GM19035 (cell line): Measurements from ENCODE around the gene SEMA4A.
A peak's percentile ranks its signal among the peaks of the same experiment; 100 is the strongest.
"Not testable (repeated sequence)": the region's sequence is repeated elsewhere in the genome, so short reads cannot be mapped to it uniquely, and the experiment has no call there.

Experiments
- ATAC-seq: cut with Tn5 transposase; IDR thresholded peaks from one replicate; pipeline ENCODE4 v1.9.1; 2021; ENCODE audit not compliant: unreplicated experiment

The SEMA4A gene

GRCh38 chr1:156118177-156118868, 35.1 kb upstream of the SEMA4A start:
- no peak for ATAC-seq

- no peak for ATAC-seq
Measured at GRCh38 chr1:156119503-156120209, 33.7 kb upstream of the SEMA4A start.

DNA sequence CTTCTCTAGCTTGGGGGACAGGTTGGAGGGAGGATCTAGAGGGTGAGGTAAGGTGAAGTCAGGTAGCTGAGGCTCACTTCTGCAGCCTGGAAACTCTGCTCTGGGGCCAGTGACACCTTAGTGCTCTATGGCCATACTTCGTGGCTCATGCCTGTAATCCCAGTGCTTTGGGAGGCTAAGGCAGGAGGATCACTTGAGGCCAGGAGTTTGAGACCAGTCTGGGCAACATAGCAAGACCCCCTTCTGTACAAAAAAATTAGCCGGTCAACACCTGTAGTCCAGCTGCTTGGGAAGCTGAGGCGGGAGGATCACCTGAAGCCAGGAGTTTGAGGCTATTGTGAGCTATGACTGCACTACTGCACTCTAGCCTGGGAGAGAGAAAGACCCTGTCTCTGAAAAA, 33.1 kb upstream of the SEMA4A start:
- ATAC-seq: no peak

GRCh38 chr1:156121005-156121404, 32.4 kb upstream of the SEMA4A start:
- not testable (repeated sequence) for ATAC-seq

- no peak for ATAC-seq
Measured at GRCh38 chr1:156121457-156121856, 31.9 kb upstream of the SEMA4A start.

GRCh38 chr1:156122086-156122485, 31.3 kb upstream of the SEMA4A start:
- no peak for ATAC-seq

DNA sequence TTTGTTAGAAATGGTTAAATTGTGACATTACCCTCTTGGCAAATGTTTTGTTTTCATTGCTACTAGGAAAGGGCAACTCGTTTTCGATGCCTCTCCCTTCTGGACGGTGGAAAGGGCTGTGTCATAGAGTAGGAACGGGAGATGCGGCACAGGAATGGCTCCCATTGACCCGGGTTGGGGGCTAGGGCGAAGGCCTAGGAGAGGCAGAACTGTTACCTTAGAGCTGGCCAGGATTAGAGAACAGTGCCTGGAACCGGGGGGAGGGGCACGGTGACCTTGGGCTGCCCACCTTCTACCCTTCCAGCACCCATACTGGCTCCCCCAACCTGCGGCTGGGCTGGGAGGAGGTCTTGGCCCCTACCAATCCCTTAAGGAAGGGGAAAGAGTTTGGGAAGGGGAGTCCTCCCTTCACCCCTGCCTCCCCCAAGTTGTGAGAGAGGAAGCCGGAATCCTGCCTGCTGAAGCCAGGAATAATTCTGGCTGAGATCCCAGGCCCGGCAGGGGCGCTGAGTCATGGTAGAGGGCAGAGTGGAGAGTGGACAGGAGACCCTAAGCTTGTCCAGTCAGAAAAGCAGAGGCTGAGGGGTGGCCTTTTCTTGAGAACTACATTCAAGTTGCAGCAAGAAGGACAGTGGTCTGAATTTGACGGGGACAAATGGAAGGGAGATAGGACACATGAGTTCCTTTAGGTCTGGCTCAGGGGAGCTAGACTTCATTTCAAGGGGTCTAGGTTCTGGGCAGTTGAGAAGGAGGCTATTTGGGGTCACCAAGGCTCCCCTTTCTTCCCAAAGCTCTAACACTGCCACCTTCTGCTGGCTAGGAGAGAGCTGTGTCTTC, 30.6 kb upstream of the SEMA4A start:
- no peak for ATAC-seq

DNA sequence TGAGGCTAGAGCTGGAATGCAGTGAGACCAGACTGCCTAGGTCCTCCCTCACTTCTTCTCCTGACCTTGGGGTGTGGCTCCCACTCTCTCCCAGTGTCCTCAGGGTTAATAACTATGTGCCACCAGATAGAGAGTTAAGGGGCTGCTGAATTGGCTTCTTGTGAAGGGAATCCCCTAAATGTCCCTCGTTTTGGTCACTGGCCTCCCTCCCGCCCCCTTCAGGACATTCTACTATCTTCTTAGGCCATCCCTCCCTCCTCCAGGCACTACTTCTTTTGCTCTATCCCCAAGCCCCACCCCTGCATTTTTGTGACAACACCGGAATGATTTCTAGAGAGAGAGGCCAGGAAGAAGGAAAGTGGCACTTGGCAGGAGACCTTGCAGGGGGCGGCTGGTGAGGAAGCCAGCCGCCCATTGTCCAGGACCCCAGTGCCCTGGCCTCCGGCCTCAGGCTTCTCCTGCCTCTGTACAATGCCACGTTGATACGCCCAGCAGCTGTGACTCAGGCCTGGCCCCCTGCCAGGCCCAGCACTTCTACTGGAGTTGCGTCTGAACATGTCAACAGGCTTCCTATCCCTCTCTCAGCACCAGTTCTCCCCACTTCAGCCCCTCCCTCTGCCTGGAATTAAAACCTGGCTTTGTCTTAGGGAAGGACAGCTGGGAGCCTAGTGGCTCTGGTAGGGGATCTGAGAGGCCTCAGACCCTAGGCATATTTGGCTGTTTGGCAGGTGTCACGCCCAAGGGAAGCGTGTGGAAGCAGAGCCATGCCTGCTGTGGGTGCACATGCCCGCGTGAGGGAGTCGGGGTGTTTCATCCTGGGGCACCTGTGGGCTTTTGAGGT, 29.8 kb upstream of the SEMA4A start:
- no peak for ATAC-seq

DNA sequence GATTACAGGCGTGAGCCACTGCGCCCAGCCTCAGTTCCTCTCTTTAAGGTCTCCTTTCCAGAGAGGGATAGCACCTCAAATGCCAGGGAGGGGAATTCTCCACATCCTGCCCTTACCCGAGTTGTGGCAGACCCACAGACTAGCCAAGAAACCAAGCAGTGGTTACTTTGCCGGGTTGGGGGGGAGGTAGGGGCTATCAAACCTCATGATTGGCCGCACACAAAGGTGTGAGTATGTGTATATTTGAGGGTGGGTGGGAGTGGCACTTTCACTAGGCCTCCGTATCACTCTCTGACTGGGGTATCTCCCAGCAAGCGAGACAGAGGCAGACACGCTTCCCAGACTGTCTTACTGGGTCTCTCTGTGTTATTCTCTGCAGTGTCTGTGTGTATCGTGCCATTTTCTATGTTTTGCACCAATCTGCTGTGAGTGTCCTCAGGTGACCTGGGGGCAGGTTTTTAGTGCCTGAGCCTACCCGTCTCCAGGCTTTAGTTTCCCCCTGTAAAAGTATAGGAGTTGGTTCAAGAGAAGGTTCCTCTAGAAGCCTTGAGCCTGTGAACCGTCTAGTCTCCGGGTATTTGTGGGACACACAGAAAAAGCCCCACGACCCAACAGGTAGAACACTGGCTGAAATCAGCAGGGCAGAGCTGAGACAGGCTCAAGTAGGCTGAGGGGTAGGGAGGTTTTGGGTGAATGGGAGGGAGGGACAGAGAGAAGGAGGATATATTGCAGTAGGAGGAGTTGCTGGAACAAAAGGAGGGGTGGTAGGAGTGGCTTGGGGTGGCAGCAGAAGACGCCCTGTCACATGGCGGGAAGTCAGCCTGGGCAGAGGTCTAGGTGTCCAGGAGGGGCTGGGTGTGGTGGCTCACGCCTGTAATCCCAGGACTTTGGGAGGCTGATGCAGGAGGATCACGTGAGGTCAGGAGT, 28.6 kb upstream of the SEMA4A start:
- ATAC-seq: no peak

DNA sequence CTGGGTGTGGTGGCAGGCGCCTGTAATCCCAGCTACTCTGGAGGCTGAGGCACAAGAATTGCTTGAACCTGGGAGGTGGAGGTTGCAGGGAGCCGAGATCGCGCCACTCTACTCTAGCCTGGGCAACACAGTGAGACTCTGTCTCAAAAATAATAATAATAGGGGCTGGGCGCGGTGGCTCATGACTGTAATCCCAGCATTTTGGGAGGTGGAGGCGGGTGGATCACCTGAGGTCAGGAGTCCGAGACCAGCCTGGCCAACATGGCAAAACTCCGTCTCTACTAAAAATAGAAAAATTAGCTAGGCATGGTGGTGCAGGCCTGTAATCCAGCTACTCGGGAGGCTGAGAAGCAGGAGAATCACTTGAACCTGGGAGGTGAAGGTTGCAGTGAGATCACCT, 27.8 kb upstream of the SEMA4A start:
- not testable (repeated sequence) for ATAC-seq

- no peak for ATAC-seq
Measured at GRCh38 chr1:156126043-156126629, 27.2 kb upstream of the SEMA4A start.

DNA sequence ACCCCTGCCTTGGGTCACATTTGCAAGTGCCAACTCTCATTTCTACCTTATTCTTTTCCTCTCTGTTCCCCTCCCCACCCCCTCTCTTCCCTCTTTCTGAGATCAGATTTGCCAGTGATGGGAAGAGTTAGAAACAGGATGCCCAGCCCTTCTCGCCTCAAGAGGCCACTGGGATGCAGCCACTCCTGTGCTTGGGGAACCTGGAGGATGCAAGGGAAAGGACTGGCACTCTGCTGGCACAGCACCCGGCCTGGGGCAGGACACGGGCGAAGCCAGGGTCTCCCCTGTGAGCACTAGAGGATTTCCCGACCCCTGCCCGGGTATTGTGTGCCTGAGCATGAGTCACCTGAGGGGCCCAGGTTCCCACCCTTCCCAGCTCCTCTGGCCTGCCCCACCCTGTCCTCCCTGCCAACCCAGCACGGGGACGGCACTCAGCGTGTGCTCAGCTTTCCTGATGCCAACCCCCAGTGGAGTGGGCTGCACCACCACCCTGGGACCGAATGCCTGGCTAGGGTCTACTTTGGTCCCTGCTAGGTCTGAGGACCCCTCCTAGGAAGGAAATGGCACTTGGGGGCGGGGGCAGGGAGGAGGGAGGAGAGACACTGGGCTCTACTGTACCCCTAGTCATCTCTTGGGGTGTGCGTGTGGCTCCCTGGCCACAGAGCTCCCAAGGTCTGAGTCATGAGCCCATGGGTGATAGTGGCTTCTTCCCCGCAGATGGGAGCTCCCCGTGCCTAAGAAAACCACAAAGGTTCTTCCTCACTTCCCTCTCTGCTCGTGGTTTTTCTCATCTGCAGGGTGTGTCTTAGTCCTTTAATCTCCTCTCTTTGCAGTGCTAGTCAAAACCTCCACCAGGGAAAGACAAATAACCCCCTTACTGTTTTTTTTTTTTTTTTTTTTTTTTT, 26.5 kb upstream of the SEMA4A start:
- peak; percentile 58 for ATAC-seq

- ATAC-seq: no peak
Measured at GRCh38 chr1:156128308-156128653, 25.1 kb upstream of the SEMA4A start.

DNA sequence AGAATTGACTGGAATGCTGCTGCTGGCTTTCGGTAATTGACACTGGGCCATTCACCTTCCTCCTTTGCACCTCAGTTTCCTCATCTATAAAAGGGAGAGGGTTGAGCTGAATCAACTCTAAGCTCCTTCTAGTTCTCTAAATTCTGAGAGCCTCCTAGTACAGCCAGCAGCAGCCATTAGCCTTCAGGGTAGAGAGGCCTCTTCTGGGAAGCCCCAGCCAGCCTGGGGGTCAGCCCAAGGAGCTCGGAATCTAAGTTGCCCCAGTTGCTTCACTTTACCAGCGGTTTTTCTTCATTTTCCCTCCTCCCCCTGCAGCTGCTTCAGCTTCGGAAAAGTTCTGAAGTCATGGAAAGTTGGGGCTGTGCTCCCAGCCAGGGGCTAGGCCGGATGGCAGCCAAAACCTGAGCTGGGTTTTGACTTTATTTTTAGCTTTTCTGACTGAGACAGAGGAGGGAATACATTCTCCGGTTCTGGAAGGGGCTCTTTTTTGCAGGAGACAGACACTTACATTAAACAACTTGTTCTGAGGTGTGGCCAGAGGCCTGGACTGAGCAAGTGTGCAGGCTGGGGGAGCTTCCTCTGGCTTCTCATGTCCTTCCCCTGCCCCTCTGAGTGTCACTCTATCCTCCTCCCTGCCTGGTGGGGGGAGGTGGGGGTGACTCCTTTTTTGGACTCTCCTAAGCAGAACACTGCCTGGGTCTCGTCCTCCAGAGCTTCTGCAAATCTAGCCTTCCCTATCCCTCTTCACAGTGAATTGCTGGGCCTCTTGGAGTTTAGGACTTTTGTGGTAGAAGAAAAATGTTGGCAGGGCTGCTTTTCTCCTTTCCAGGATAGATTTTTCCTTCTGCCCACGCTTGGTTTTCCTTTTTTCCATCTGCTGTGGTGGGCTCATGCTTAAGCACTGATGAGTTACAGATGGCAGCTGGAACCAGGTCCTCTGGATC, 24.5 kb upstream of the SEMA4A start:
- ATAC-seq: no peak

GRCh38 chr1:156129687-156130577, 23.5 kb upstream of the SEMA4A start:
- ATAC-seq: no peak

DNA sequence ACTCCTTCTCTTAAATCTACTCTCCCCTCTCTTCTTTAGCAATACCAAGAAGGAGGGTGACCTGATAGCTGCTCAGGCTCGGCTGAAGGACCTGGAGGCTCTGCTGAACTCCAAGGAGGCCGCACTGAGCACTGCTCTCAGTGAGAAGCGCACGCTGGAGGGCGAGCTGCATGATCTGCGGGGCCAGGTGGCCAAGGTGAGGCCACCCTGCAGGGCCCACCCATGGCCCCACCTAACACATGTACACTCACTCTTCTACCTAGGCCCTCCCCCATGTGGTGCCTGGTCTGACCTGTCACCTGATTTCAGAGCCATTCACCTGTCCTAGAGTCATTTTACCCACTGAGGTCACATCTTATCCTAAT, 22.8 kb upstream of the SEMA4A start:
- ATAC-seq: no peak
